ENCODE data around the gene ERCC2. TPM values are rescaled to one million over a fixed set of nuclear protein-coding genes. Genes with fewer than 3 reads are reported as not detected.

ERCC2 gene
- total RNA-seq, 1 experiment from 2014 or later: 102 TPM

DNA sequence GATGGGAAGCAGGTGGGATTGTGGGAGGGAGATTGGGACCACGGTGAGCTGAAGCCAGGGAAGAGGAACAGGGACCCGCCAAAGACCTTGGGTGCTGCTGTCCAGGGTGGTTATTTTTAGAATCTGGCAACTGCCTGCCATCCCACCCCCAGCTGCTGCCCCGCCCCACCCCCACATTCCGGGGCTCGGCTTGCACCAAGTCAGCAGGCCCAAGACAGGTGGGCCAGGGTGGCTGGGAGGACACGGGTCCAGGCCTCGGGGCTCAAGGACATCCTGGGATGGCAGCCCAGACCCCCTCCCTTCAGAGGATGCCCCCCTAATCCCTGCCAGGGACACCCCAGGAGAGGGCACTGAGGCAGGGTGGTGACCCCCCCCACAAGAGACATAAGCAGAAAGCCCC is 48.5 kb downstream of the ERCC2 start:
- ChIA-PET POLR2A (no interaction called here), CTCF (no interaction called here)
- no peak for ATAC-seq
- TF ChIP-seq, protein P1, sequence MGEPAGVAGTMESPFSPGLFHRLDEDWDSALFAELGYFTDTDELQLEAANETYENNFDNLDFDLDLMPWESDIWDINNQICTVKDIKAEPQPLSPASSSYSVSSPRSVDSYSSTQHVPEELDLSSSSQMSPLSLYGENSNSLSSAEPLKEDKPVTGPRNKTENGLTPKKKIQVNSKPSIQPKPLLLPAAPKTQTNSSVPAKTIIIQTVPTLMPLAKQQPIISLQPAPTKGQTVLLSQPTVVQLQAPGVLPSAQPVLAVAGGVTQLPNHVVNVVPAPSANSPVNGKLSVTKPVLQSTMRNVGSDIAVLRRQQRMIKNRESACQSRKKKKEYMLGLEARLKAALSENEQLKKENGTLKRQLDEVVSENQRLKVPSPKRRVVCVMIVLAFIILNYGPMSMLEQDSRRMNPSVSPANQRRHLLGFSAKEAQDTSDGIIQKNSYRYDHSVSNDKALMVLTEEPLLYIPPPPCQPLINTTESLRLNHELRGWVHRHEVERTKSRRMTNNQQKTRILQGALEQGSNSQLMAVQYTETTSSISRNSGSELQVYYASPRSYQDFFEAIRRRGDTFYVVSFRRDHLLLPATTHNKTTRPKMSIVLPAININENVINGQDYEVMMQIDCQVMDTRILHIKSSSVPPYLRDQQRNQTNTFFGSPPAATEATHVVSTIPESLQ (CRISPR knock-in tag; IDR thresholded peaks at IDR 0.05): no peak
- TF ChIP-seq, protein P2, sequence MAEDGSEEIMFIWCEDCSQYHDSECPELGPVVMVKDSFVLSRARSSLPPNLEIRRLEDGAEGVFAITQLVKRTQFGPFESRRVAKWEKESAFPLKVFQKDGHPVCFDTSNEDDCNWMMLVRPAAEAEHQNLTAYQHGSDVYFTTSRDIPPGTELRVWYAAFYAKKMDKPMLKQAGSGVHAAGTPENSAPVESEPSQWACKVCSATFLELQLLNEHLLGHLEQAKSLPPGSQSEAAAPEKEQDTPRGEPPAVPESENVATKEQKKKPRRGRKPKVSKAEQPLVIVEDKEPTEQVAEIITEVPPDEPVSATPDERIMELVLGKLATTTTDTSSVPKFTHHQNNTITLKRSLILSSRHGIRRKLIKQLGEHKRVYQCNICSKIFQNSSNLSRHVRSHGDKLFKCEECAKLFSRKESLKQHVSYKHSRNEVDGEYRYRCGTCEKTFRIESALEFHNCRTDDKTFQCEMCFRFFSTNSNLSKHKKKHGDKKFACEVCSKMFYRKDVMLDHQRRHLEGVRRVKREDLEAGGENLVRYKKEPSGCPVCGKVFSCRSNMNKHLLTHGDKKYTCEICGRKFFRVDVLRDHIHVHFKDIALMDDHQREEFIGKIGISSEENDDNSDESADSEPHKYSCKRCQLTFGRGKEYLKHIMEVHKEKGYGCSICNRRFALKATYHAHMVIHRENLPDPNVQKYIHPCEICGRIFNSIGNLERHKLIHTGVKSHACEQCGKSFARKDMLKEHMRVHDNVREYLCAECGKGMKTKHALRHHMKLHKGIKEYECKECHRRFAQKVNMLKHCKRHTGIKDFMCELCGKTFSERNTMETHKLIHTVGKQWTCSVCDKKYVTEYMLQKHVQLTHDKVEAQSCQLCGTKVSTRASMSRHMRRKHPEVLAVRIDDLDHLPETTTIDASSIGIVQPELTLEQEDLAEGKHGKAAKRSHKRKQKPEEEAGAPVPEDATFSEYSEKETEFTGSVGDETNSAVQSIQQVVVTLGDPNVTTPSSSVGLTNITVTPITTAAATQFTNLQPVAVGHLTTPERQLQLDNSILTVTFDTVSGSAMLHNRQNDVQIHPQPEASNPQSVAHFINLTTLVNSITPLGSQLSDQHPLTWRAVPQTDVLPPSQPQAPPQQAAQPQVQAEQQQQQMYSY (CRISPR knock-in tag; IDR thresholded peaks at IDR 0.05): no peak
- no peak for TF ChIP-seq GABPB1 (CRISPR knock-in tag; IDR thresholded peaks at IDR 0.05)
- no peak for TF ChIP-seq SMAD3 (CRISPR knock-in tag; IDR thresholded peaks at IDR 0.05; ENCODE audit: borderline replicate concordance)
- TF ChIP-seq MXD4 (CRISPR knock-in tag; IDR thresholded peaks at IDR 0.05; ENCODE audit: borderline replicate concordance): no peak
- TF ChIP-seq JAZF1 (CRISPR knock-in tag; IDR thresholded peaks at IDR 0.05): no peak
- no peak for TF ChIP-seq ZNF121 (CRISPR knock-in tag; IDR thresholded peaks at IDR 0.05)
- no peak for TF ChIP-seq FOXJ3 (CRISPR knock-in tag; IDR thresholded peaks at IDR 0.05; ENCODE audit: borderline replicate concordance)
- TF ChIP-seq, protein P3, sequence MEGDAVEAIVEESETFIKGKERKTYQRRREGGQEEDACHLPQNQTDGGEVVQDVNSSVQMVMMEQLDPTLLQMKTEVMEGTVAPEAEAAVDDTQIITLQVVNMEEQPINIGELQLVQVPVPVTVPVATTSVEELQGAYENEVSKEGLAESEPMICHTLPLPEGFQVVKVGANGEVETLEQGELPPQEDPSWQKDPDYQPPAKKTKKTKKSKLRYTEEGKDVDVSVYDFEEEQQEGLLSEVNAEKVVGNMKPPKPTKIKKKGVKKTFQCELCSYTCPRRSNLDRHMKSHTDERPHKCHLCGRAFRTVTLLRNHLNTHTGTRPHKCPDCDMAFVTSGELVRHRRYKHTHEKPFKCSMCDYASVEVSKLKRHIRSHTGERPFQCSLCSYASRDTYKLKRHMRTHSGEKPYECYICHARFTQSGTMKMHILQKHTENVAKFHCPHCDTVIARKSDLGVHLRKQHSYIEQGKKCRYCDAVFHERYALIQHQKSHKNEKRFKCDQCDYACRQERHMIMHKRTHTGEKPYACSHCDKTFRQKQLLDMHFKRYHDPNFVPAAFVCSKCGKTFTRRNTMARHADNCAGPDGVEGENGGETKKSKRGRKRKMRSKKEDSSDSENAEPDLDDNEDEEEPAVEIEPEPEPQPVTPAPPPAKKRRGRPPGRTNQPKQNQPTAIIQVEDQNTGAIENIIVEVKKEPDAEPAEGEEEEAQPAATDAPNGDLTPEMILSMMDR (IDR thresholded peaks at IDR 0.05): no peak
- TF ChIP-seq, protein P4, sequence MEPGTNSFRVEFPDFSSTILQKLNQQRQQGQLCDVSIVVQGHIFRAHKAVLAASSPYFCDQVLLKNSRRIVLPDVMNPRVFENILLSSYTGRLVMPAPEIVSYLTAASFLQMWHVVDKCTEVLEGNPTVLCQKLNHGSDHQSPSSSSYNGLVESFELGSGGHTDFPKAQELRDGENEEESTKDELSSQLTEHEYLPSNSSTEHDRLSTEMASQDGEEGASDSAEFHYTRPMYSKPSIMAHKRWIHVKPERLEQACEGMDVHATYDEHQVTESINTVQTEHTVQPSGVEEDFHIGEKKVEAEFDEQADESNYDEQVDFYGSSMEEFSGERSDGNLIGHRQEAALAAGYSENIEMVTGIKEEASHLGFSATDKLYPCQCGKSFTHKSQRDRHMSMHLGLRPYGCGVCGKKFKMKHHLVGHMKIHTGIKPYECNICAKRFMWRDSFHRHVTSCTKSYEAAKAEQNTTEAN (CRISPR knock-in tag; IDR thresholded peaks at IDR 0.05): no peak
- TF ChIP-seq, protein P5, sequence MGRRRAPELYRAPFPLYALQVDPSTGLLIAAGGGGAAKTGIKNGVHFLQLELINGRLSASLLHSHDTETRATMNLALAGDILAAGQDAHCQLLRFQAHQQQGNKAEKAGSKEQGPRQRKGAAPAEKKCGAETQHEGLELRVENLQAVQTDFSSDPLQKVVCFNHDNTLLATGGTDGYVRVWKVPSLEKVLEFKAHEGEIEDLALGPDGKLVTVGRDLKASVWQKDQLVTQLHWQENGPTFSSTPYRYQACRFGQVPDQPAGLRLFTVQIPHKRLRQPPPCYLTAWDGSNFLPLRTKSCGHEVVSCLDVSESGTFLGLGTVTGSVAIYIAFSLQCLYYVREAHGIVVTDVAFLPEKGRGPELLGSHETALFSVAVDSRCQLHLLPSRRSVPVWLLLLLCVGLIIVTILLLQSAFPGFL (CRISPR knock-in tag; IDR thresholded peaks at IDR 0.05; ENCODE audit: borderline replicate concordance): no peak
- TF ChIP-seq GRHL2 (CRISPR knock-in tag; IDR thresholded peaks at IDR 0.05; ENCODE audit: insufficient replicate concordance, severe bottlenecking): no peak
- no peak for TF ChIP-seq CREB1 (CRISPR knock-in tag; IDR thresholded peaks at IDR 0.05)
- Mint-ChIP-seq H3K4me1 (peaks cover 18% of the 10 kb centered on the region), H3K9me3 (no peaks in the 10 kb centered on the region), H3K4me3 (no peak overlapping the region), H3K27ac (no peak overlapping the region), H3K27me3 (ENCODE audit: low read depth) (peaks cover 39% of the 10 kb centered on the region), H3K36me3 (no peaks in the 10 kb centered on the region)
- DNase-seq (ENCODE audit: low spot score): no peak

DNA sequence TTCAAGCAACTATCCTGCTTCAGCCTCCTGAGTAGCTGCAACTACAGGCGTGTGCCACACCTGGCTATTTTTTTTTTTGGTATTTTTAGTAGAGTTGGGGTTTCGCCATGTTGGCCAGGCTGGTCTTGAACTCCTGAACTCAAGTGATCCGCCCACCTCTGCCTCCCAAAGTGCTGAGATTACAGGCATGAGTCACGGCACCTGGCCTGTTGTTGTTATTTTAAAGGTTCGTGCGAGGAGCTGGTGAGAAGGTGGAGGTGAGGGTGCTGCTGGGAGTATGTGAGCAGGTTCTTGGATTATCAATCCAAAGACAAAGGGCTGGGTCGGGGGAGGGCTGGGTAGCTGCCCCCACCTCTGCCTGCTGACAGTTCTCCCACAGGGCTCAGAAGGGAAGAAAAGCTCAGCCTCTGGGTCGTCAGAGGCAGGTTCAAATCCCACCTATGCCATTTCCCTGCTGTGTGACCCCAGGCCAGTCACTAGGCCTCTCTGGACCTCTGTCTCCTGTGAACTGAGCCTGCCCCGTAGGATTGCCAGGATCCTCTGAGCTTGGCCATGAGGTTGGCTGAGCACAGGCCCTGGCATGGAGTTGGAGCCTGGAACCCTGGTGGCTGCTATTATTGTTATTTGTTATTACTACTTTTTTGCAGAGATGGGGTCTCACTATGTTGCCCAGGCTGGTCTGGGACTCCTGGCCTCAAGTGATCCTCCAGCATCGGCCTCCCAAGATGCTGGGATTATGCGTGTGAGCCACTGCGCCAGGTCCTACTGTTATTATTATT is 49.2 kb downstream of the ERCC2 start:
- Mint-ChIP-seq H3K9me3 (no peaks in the 10 kb centered on the region), H3K36me3 (no peaks in the 10 kb centered on the region), H3K4me1 (peaks cover 15% of the 10 kb centered on the region), H3K4me3 (no peak overlapping the region), H3K27ac (no peak overlapping the region), H3K27me3 (ENCODE audit: low read depth) (peaks cover 45% of the 10 kb centered on the region)
- no peak for DNase-seq (ENCODE audit: low spot score)
- no peak for ATAC-seq
- TF ChIP-seq PRRX2 (CRISPR knock-in tag; IDR thresholded peaks at IDR 0.05) (no peak), ZNF121 (CRISPR knock-in tag; IDR thresholded peaks at IDR 0.05) (peak; percentile 94; the same call in 1 of the 2 replicates), GTF2I (CRISPR knock-in tag; conservative IDR thresholded peaks at IDR 0.05) (peak; percentile 65; the same call in 1 of the 2 replicates), ZNF263 (CRISPR knock-in tag; IDR thresholded peaks at IDR 0.05; ENCODE audit: low read depth) (no peak)
- TF ChIP-seq, protein P6, sequence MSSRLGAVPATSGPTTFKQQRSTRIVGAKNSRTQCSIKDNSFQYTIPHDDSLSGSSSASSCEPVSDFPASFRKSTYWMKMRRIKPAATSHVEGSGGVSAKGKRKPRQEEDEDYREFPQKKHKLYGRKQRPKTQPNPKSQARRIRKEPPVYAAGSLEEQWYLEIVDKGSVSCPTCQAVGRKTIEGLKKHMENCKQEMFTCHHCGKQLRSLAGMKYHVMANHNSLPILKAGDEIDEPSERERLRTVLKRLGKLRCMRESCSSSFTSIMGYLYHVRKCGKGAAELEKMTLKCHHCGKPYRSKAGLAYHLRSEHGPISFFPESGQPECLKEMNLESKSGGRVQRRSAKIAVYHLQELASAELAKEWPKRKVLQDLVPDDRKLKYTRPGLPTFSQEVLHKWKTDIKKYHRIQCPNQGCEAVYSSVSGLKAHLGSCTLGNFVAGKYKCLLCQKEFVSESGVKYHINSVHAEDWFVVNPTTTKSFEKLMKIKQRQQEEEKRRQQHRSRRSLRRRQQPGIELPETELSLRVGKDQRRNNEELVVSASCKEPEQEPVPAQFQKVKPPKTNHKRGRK (CRISPR knock-in tag; IDR thresholded peaks at IDR 0.05; ENCODE audit: borderline replicate concordance): no peak
- ChIA-PET POLR2A (no interaction called here), CTCF (interaction anchor here (0.6 kb wide), 1 partner anchor 70 kb away, joined by 4 read pairs; no protein-coding TSS in a partner anchor)
